OCI-LY7 (cell line): ENCODE measurements around the gene SPDYE6. TPM values are rescaled to one million over a fixed set of nuclear protein-coding genes. Genes with fewer than 3 reads are reported as not detected.
A peak's percentile ranks its signal among the peaks of the same experiment; 100 is the strongest.
"Not testable (repeated sequence)": the region's sequence is repeated elsewhere in the genome, so short reads cannot be mapped to it uniquely, and the experiment has no call there.

Experiments used
- BruUV-seq: library from RNA; stranded (reverse); fragments of 400-500 nt; replicated peaks from 2 replicates; lab custom pipeline; 2021; lab: Mats Ljungman, UMichigan
- CTCF ChIA-PET: fragments of 300-600 bp; sonication (Branson Sonifier 250); formaldehyde crosslinking; loops from one replicate; lab custom pipeline; 2022; ENCODE audit warnings: antibody characterized with exemption; ENCODE audit not compliant: unreplicated experiment; lab: Charles Lee
- POLR2A ChIA-PET: fragments of 300-600 bp; sonication (Branson Sonifier 250); formaldehyde crosslinking; loops from one replicate; lab custom pipeline; 2022; ENCODE audit warnings: antibody characterized with exemption; lab: Charles Lee
- DNase-seq: peaks from one replicate; pipeline ENCODE4 v3.0.0-alpha.2; 2015; ENCODE audit warnings: low spot score
- H2AFZ ChIP-seq: fragments of 200-600 bp; sonication (generic), shearing (Covaris generic); 2 replicates; pipeline ENCODE4 v1.6.1; 2014; ENCODE audit warnings: mild to moderate bottlenecking, antibody characterized with exemption, low read length, moderate library complexity
- H3K27ac ChIP-seq: fragments of 200-600 bp; sonication (generic); 2 replicates; pipeline ENCODE4 v1.5.1; 2014; ENCODE audit warnings: mixed run types, low read depth, mild to moderate bottlenecking, moderate library complexity, low read length, inconsistent platforms; ENCODE audit not compliant: poor library complexity, severe bottlenecking
- H3K36me3 ChIP-seq: fragments of 200-600 bp; sonication (generic); 2 replicates; pipeline ENCODE4 v1.6.1; 2014; ENCODE audit warnings: mild to moderate bottlenecking, antibody characterized with exemption, low read length, moderate library complexity, mixed read lengths; ENCODE audit not compliant: insufficient read depth
- H3K4me1 ChIP-seq: fragments of 200-600 bp; sonication (generic); 2 replicates; pipeline ENCODE4 v1.5.1; 2014; ENCODE audit warnings: mild to moderate bottlenecking, low read length; ENCODE audit not compliant: insufficient read depth, poor library complexity, severe bottlenecking
- H3K4me2 ChIP-seq: fragments of 200-600 bp; sonication (generic); 2 replicates; pipeline ENCODE4 v1.6.1; 2014; ENCODE audit warnings: mild to moderate bottlenecking, low read length
- H3K4me3 ChIP-seq: fragments of 200-600 bp; sonication (generic); 2 replicates; pipeline ENCODE4 v1.5.1; 2014; ENCODE audit warnings: mild to moderate bottlenecking, low read depth, low read length; ENCODE audit not compliant: poor library complexity, severe bottlenecking
- H3K79me2 ChIP-seq: fragments of 200-600 bp; sonication (generic); 2 replicates; pipeline ENCODE4 v1.6.1; 2016; ENCODE audit warnings: low read depth, mild to moderate bottlenecking, low read length, moderate library complexity, mixed read lengths; ENCODE audit not compliant: insufficient read depth
- H3K9me2 ChIP-seq: fragments of 200-600 bp; sonication (generic); 2 replicates; pipeline ENCODE4 v1.6.1; 2016; ENCODE audit warnings: mild to moderate bottlenecking, low read length, mixed read lengths; ENCODE audit not compliant: insufficient read depth
- H3K9me3 ChIP-seq: fragments of 200-600 bp; sonication (generic); 2 replicates; pipeline ENCODE4 v1.6.1; 2014; ENCODE audit warnings: mild to moderate bottlenecking, mixed run types, low read length, mixed read lengths
- H4K20me1 ChIP-seq: fragments of 200-600 bp; sonication (generic); 2 replicates; pipeline ENCODE4 v1.6.1; 2014; ENCODE audit warnings: mild to moderate bottlenecking, antibody characterized with exemption, low read length, moderate library complexity, mixed read lengths; ENCODE audit not compliant: insufficient read depth
- intact Hi-C: fragments of 100-400 bp; cut with micrococcal nuclease; formaldehyde crosslinking; loops from one replicate; pipeline ENCODE4 v1.10.0; 2022; ENCODE audit not compliant: unreplicated experiment
- total RNA-seq, 2 experiments: library from RNA; depleted of rRNA in 1 of 2; stranded (reverse); fragments of >200 nt in 1 of 2; shearing (Covaris generic) in 1 of 2; gene quantifications; 2 replicates each; pipeline ENCODE4 v1.2.3, GENCODE V29; 2014 to 2022

SPDYE6 gene
- total RNA-seq, 2 experiments from 2014 or later: not detected

- Histone ChIP-seq H3K4me2 (peak overlapping the region; percentile 58), H3K36me3 (peaks cover 21% of the 10 kb centered on the region), H3K27ac (peak overlapping the region; percentile 44), H3K4me3 (peak overlapping the region; percentile 78), H2AFZ (0 out of 2 replicates have a peak overlapping the region, but pooled peaks have one; percentile 79), H3K79me2 (peaks cover 21% of the 10 kb centered on the region)
- H4K20me1 ChIP-seq, H3K4me1 ChIP-seq, CTCF ChIA-PET, BruUV-seq, H3K9me3 ChIP-seq, H3K9me2 ChIP-seq: not testable (repeated sequence)
- POLR2A ChIA-PET: interaction anchor here (0.7 to 1.6 kb wide), 3 partner anchors 31 to 75 kb away, joined by 3 to 6 read pairs (median 4); no protein-coding TSS in a partner anchor
- peak; percentile 99 for DNase-seq
- intact Hi-C loops: loop anchor here (5.0 kb wide), 1 partner anchor 76 kb away; the partner anchor contains the start of gene SH2B2
Observed at GRCh38 chr7:102363549-102364393, 7.5 kb upstream of the SPDYE6 start.

GRCh38 chr7:102346983-102347382, 9.3 kb downstream of the SPDYE6 start:
- DNase-seq, CTCF ChIA-PET, POLR2A ChIA-PET, H3K36me3 ChIP-seq, H3K9me3 ChIP-seq, H3K4me1 ChIP-seq, H3K9me2 ChIP-seq, intact Hi-C loops, H3K27ac ChIP-seq, H3K79me2 ChIP-seq, H3K4me2 ChIP-seq, BruUV-seq, H3K4me3 ChIP-seq, H4K20me1 ChIP-seq, H2AFZ ChIP-seq: not testable (repeated sequence)

- H3K36me3 ChIP-seq, H3K4me3 ChIP-seq, H3K9me2 ChIP-seq, H3K9me3 ChIP-seq, H4K20me1 ChIP-seq, intact Hi-C loops, CTCF ChIA-PET, BruUV-seq, H3K79me2 ChIP-seq, H2AFZ ChIP-seq: not testable (repeated sequence)
- peaks cover 22% of the 10 kb centered on the region for H3K4me1 ChIP-seq
- H3K27ac ChIP-seq: peak overlapping the region; percentile 58
- H3K4me2 ChIP-seq: peak overlapping the region; percentile 39
- POLR2A ChIA-PET: interaction anchor here (0.8 kb wide), 1 partner anchor 10 kb away, joined by 3 read pairs; no protein-coding TSS in a partner anchor
- DNase-seq: peak; percentile 73
Observed at GRCh38 chr7:102340599-102341368, 15.5 kb downstream of the SPDYE6 start.

GRCh38 chr7:102337420-102337819, 18.8 kb downstream of the SPDYE6 start:
- Histone ChIP-seq H2AFZ (peak overlapping the region; percentile 76; the same call in 1 of the 2 replicates), H3K4me3 (peak overlapping the region; percentile 64), H3K4me1 (peaks cover 38% of the 10 kb centered on the region), H3K4me2 (peak overlapping the region; percentile 64), H3K27ac (peak overlapping the region; percentile 79)
- POLR2A ChIA-PET: interaction anchor here (1.2 kb wide), 1 partner anchor 49 kb away, joined by 6 read pairs; no protein-coding TSS in a partner anchor
- H4K20me1 ChIP-seq, H3K79me2 ChIP-seq, CTCF ChIA-PET, intact Hi-C loops, H3K9me2 ChIP-seq, DNase-seq, H3K36me3 ChIP-seq, H3K9me3 ChIP-seq: not testable (repeated sequence)
- TSS peak; percentile 82 for BruUV-seq

GRCh38 chr7:102337002-102337401, 19.2 kb downstream of the SPDYE6 start:
- H3K79me2 ChIP-seq, H4K20me1 ChIP-seq, intact Hi-C loops, H3K36me3 ChIP-seq, BruUV-seq, DNase-seq, H3K9me3 ChIP-seq, CTCF ChIA-PET, H3K9me2 ChIP-seq: not testable (repeated sequence)
- peak overlapping the region; percentile 76; the same call in 1 of the 2 replicates for H2AFZ ChIP-seq
- peaks cover 42% of the 10 kb centered on the region for H3K4me1 ChIP-seq
- peak overlapping the region; percentile 64 for H3K4me3 ChIP-seq
- H3K27ac ChIP-seq: peak overlapping the region; percentile 79
- POLR2A ChIA-PET: interaction anchor here (1.2 kb wide), 1 partner anchor 48 kb away, joined by 6 read pairs; no protein-coding TSS in a partner anchor
- H3K4me2 ChIP-seq: peak overlapping the region; percentile 64

- H4K20me1 ChIP-seq, intact Hi-C loops, BruUV-seq, DNase-seq, H3K9me3 ChIP-seq, CTCF ChIA-PET, H3K9me2 ChIP-seq, H2AFZ ChIP-seq, H3K79me2 ChIP-seq, H3K4me3 ChIP-seq, H3K36me3 ChIP-seq, H3K27ac ChIP-seq: not testable (repeated sequence)
- POLR2A ChIA-PET: interaction anchor here (0.6 kb wide), 1 partner anchor 464 kb away, joined by 3 read pairs; no protein-coding TSS in a partner anchor
- Histone ChIP-seq H3K4me2 (peak overlapping the region; percentile 20; the same call in 1 of the 2 replicates), H3K4me1 (peaks cover 46% of the 10 kb centered on the region)
Observed at GRCh38 chr7:102335574-102335973, 20.7 kb downstream of the SPDYE6 start.
